HG02943 (cell line): Measurements from ENCODE around the gene RASAL2.

Experiments
- ATAC-seq: cut with Tn5 transposase; IDR thresholded peaks from one replicate; pipeline ENCODE4 v1.9.1; 2021; ENCODE audit warnings: mild to moderate bottlenecking, low read depth, moderate library complexity; ENCODE audit not compliant: unreplicated experiment

RASAL2 gene

DNA sequence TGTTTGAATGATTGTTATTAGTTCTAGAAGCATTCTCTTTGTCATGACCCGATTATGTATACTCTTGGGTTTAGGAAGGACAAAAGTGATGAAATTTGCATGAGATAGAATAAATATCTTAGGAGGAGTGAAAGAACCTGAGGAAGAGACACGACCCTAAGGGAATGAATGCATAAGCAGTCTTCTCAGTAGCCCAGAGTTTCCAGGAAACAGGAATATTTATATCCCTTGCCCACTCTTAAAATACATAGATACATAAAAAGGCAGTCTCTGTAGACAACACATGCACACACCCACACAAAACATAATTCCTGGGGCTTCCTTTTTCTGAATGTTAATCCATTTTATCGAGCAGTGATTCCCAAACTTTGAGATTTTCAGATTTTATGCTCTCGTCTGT is 383.5 kb downstream of the RASAL2 start:
- no peak for ATAC-seq

DNA sequence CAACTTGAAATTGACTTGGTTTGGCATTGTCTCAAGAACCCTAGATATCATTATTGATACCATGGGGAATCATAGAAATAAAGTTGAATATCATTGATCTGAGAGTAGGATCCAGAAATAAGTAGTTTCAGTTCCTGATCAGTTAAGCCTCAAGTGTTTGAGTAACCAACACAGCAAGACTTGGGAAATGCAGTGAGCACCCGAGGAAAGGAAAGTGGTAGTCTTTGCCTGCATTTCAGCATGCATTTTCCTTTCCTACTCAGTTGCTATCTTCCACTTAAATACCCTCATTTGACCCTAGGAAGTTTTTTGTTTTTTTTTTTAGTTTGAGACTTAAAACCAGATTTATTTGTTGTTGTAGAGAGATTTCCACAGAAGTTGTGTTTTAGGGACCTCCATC is 383.9 kb downstream of the RASAL2 start:
- ATAC-seq: no peak

DNA sequence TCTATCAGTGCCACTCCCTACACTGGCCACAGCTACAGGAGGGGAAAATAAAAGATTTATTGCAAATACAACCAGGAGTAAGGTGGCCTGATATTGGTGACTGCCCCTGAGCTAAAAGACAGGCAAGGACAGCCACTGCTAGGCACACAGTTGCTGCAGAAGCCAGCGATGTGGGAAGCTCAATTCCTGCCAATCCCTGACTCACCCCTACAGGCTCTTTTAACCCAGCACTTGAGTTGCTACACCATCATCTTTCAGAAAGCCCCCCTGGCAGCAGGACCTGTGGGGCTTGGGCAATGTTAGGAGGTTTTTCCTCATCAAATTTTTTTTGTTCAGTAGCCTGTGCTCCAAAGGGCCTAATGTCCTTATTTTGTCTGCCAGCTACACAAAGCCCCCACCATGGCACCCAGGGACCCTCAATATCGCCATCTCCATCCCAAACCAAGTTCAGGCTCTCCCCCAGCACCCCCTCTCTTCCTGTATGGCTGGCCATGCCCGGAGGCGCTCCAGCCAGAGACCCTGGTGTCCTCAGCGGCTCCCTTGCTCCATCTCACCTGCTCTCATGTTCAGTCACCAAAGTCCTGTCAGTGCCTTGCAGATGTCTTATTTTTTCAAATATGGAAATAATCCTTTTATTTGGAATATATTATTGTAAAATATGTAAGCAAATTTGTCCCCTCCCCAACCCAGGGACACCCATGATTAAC is 389.5 kb downstream of the RASAL2 start:
- no peak for ATAC-seq

DNA sequence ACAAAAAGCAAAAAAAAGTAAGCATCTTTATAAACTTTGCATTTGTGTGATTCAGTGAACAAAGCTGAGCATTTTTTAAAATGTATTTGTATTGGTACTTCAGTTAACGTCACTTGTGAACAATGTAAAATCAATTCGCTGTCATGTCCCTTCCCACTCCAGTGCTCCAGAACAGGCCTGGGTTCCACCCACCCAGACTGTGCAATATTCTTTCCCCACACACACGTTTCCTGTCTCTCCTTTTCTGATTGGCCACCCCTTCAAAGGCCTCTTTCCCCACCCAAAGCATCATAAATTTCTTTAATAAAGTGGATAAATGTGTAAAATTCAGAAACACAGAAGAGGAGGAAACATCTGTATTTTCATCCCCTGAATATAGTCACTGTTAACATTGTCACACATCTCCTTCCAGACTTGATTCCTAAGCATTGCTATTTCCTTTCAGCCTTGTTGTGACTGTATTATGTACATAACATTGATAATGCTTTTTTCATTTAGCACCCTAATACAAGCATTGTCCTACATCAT is 390.9 kb downstream of the RASAL2 start:
- no peak for ATAC-seq

DNA sequence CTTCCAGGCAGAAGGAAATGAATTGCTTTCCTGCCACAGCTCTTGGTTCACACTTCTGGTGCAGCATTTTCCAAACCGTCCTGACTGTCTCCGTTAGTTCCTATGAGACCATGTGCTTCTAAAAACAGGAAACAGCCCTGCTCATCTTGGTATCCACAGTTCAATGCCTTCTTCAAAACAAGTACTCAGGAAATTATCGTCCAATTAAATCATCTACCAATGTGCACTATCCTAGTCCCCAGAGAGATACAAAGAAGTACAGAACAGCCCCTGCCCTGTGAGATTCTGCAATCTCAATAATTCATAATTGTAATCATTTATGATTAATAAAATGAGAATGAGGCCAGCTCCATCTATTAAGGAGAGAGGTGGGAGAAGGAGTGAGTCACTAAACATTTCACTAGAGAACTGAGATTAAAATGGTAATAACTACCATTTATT is 391.7 kb downstream of the RASAL2 start:
- ATAC-seq: no peak

DNA sequence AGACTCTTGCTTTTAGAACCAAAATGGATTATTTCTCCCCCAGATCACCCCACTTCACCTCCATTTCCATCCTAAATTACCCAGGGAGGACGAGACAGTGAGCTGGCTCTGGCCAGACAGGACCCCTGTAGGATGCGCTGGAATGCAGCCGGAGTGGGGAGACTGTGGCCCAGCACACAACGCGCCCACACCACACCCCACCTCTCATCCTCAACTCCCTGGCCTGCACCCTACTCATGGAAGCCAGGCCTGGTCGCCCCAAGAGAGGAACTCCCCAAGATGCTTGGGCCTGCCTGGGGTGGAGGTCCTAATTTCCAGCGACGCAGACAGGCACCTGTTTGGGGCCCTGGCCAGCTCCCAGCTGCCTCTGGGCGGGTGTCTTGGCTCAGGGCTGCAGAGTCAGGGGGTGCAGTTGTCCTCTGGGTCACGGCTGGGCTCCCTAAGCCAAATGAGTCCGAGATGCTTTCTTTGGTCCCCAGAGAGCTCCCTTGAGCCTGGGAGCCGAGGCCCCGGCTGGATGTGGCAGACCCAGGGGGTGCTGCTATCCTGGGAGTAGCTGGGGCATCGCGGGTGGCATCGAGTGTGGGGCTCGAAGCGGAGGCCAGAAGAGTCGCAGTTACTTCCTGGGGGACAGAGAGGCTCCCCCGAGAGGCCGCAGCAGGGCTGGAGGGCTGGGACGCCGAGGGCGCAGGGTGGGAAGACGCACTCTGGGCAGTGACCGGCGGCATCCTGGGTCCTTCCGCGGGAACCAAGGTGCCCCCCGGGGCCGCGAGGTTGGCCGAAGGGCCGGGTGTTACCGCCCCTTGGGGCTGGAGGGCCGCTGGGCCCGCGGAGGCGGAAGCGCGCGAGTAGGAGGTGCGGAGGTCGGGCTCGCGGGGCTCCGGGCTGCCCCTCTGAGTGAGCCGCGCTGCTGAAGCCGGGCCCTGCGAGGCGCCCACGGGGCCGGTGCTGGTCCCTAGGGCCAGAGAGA is 392.5 kb downstream of the RASAL2 start:
- ATAC-seq: no peak

DNA sequence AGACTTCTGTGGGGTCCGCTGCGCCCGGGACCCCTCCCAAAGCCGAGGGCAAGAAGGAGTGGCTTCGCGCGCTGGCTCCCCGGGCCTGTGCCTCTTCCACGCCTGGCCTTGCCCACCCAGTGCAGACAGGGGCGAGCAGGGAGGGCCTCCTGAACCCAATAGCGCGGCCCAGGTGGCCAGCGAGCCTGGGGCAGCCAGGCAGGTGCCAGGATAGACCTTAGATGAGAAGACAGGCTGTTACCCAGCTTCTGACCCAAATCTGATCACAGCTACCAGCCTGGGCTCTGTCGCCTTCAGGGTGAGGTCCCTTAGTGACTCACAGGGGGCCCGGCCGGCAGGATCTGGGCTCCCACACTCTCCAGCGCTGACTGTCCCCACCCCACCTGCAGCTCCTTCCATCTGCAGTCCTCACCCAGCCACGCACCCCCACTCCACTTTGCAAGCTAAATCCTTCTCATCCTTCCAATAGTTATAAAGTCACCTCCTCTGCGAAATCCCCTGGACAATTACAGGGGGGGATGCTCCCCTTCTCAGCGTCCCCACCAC is 393.2 kb downstream of the RASAL2 start:
- no peak for ATAC-seq

DNA sequence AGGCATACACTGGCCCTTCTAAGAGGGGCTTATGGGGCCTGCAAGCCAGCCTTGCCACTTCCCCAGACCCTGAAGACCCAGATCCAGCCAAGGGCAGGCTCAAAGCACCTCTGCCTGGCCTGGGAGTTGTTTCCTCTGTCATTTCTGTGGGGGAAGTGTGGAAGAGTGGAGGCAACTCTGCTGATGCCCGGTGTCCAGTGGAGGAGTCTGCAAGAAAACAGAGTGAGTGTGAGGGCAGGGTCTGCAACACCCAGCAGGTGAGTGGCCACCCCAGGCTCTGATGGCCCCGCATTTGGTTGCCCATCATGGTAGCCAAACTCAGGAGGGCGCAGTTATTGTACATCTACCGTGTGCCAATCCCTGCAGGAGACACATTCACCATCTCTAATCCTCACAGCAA is 394.5 kb downstream of the RASAL2 start:
- ATAC-seq: no peak

DNA sequence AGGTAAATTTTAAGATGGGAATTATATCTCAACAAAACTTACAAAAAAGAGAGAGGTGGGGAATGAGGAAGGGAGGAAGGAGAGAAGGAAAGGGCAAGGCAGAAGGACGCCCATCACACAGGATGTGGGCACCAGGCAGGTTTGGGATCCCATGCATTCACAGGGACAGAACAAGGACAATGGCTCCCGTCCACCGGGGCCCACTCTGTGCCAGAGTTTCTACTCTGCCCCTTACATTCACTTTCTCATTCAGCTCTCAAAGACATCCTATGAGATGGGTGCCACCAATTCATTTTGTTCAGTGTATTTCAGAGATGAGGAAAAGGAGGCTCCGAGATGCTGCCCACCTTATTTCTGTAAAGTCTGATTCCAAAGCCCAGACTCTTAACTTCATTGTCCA is 395.5 kb downstream of the RASAL2 start:
- no peak for ATAC-seq

DNA sequence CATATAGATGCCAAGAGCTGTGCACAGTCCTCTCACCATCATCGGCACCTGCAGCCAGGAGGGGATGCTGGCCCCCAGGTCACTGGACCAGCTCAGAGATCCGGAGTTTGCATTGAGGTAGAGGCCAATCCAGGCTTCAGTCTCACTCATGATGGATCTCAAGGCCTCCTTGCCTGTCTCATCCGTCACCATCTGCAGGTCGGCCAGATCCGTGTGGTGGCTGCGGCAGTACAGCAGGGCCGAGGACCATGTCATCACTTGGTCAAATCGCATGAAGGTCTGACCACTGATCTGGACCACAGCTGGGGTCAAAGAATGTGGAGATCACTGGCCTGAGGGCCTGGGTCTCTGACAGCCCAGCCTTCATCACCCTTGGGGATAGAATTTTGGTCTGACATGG is 396.2 kb downstream of the RASAL2 start:
- no peak for ATAC-seq

DNA sequence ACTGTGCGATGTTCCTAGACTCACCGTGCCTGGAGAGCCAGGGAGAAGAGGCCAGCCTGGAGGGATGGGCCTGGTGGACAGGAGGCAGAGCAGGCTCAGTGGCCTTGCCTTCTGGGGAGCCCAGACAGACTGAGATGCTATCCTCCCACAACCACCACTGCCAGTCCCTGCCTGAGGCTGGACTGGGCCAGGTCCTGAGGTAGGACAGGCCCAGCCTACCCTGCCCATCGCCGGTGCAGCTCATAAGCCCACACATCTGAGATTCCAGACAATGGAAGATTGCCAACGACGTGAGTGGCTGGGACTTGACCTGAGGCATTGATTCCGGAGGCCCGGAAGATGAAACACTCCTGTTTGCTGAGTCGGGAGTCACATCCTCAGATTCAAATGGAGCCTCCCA is 397.1 kb downstream of the RASAL2 start:
- no peak for ATAC-seq

DNA sequence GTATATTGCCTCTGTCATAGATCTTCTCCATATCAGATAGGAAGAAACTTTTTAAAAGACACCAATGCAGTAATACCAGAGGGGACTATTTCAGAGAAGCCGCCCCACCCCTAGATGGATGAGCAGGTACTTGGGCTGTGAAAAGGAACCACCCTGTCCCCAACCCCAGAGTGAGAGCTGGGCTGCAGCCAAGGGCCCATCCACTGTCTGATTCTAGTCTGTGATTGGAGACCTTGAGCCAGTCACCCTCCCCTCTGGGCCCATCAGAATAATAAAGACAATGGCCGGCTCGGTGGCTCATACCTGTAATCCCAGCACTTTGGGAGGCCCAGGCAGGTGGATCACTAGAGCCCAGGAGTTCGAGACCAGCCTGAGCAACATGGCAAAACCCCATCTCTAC is 397.8 kb downstream of the RASAL2 start:
- ATAC-seq: no peak

DNA sequence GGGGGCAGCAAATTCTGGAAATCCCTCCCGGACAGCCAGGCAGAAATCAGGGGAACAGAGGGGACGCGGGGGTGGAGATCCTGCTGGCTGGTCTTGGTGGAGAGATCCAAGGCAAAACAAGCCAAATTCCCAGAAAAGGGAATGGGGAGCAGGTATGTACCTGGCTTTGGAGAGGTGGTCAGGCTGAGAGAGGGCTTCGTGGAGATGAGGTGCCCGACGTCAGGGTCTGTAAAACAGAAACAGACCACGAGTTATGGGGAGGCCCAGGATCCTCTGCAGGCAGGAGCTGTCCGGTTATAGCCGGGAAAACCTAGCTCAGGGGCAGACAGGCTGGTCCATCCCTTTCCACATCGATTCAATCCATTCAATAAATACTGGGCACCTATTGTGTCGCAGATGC is 398.4 kb downstream of the RASAL2 start:
- no peak for ATAC-seq

DNA sequence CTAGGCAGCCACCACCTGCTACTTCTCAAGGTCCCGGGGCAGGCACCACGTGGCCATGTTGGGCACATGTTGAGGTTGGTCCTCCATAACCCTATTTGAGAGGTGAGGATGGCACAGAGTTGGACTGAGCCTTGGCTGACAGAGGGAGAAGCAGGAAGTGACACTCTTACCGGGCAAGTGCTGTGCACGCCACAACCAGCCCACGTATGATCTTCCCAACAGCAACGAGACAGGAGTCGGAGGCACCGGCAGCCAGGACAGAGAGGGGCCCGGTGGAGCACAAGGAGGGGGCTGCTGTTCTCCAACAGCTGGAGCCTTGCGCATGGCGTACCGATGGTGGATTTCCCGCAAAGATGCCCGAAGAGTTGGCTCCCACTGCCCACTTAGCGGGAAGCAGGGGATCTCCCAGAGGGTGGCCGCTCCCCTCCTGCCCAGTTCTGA is 399.4 kb downstream of the RASAL2 start:
- ATAC-seq: no peak

DNA sequence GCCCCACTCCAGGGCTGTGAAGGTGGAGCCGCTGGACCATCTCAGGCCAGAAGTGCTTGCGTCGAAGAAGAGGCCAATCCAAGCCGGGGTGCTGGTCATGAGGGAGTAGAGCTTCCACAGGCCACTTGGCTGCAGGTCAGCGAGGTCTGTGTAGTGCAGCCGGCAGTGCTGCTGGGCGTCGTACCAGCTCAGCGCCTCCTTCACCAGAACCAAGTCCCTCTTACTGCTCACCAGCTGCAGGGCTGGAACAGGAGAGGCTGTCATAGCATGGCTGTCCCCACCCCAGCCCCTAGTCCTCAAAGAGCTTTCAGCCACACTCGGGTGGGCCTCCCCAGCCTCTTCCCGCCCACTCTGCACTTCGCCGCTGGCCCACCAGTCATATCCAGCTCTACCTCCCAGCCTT is 400.7 kb downstream of the RASAL2 start:
- ATAC-seq: no peak

DNA sequence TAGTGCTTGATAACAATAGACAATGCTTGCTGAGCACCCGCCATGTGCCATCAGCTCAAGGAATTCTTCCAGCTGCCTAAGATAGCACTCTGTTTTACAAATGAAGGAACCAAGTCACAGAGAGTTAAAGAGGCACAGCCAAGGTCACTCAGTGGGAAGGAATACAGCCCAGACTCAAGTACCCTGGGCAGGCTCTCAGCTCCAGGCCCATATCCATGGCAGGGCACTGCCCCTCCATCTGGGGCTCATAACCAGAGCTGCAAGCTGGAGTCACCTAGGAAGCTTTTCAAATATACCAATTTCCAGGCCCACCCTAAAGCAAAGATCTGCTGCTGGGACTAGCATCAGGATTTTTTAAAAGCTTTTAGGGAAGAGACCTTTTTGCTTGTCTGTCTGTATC is 401.3 kb downstream of the RASAL2 start:
- no peak for ATAC-seq

DNA sequence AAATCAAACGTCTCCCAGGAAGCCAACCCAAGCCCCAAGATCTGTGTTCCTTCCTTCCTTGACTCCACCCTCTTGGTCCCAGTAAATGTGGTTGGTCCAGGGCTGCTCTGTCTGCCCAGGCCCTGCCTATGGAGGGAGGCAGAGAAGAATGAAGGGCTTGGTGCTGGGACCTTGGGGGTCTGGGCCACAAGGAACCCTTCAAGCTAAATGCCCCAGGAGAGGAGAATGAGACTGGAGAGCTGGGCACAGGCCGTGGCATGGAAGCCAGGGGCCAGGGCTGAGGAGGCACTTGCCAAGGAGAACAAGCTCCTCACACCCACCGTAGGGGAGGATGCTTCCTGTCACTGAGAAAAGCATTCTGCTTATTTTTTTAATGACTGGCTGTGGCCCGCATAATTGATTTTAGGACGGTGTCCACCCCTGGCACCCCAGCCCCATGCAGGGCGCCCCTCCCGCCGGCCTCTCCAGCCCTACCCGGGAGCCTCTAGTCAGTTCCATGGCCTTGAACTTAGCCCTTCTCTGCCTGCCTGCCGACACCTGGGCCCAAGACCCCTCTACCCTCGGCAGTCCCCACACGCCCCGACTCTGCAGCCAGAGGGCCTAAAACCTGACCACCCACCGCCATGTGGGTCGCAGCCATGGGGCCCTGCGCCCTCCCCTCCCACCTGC is 402.0 kb downstream of the RASAL2 start:
- no peak for ATAC-seq

DNA sequence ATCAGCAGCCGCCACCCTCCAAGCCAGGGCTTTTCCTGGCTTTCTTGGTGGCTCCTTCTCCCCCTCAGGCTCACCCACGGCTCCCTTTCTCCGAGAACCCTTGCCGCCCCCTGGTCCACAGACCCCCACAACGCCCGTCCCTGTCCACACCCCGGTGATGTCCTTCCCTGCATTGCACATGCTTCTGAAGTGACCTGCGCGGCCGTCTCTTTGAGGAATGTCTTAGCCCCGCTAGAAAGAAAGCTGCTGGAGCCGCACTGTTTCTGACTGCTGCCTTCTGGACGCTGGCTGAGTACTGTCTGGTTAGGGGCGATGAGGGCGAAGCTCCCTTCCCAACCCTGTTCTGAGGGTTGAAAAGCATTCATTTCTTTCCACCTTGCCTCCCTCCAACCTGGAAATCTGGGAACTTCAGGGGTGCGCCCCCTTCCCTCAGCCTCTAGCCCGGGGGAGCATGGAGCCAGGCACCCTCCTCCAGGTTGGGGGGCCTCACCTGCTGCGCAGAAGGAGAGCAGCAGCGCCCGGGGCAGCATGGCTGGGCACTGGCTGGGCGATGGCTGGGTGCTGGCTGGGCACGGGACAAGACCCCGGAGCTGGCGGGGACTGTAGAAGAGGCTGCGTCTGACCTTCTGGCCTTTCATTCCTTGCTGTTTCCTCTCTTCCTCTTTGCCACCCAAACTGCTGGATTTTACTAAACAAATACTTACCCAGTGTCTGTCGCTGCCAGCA is 402.7 kb downstream of the RASAL2 start, which contains the start of gene CLEC20A:
CLEC20A (minus strand) TSS at position 555 of the 726 bp plus-strand sequence; CDS start at position 530, 25 bp downstream.
- ATAC-seq: no peak

DNA sequence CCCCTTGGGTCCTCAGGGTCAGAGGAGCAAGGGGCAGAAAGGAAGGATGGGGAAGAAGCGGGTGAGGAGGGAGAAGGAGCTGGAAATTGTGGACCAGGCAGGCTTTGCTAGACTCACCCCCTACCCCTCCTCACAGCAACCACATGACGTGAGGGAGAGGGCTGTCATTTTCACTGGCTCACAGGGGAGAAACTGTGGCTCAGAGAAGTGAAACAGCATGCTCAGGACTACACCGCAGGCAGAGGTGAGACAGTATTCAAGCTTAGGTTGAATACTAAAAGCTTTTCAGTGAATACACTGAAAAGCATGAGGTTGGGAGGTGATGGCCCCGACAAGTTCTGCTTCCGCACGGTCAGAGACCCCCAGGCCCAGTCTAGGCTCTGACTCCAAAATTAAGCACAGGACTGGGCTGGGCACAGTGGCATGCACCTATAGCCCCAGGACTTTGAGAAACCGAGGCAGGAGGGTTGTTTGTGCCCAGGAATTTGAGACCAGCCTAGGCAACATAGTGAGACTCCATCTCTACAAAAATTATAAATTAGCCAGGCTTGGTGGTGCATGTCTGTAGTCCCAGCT is 404.1 kb downstream of the RASAL2 start:
- ATAC-seq: no peak
